Medulla oblongata (tissue), 1 donor: ENCODE data around the gene ANKS3.

Experiments used
- DNase-seq: peaks from one replicate; pipeline ENCODE4 v3.0.0-alpha.2; 2015; ENCODE audit errors: extremely low spot score

Gene ANKS3

GRCh38 chr16:4685776-4686496, 48.1 kb downstream of the ANKS3 start:
- DNase-seq: no peak

- no peak for DNase-seq
These were observed 48.8 kb downstream of the ANKS3 start for GRCh38 chr16:4685292-4685691.

- no peak for DNase-seq
These were observed 49.3 kb downstream of the ANKS3 start for GRCh38 chr16:4684763-4685162.

GRCh38 chr16:4684058-4684715, 49.9 kb downstream of the ANKS3 start:
- no peak for DNase-seq

GRCh38 chr16:4683255-4684057, 50.6 kb downstream of the ANKS3 start:
- no peak for DNase-seq

GRCh38 chr16:4682616-4683254, 51.3 kb downstream of the ANKS3 start:
- peak; percentile 62 for DNase-seq

GRCh38 chr16:4682084-4682591, 51.9 kb downstream of the ANKS3 start:
- DNase-seq: no peak

GRCh38 chr16:4681471-4682083, 52.5 kb downstream of the ANKS3 start:
- DNase-seq: no peak

GRCh38 chr16:4680673-4681470, 53.2 kb downstream of the ANKS3 start:
- DNase-seq: no peak

- no peak for DNase-seq
These were observed 54.0 kb downstream of the ANKS3 start for GRCh38 chr16:4679850-4680636.

- no peak for DNase-seq
These were observed 54.8 kb downstream of the ANKS3 start for GRCh38 chr16:4679156-4679849.

GRCh38 chr16:4678596-4678995, 55.5 kb downstream of the ANKS3 start:
- no peak for DNase-seq

GRCh38 chr16:4677994-4678393, 56.1 kb downstream of the ANKS3 start:
- DNase-seq: no peak

- peak; percentile 74 for DNase-seq
These were observed 56.7 kb downstream of the ANKS3 start for GRCh38 chr16:4677390-4677789.

- no peak for DNase-seq
These were observed 57.2 kb downstream of the ANKS3 start for GRCh38 chr16:4676831-4677230.

GRCh38 chr16:4675864-4676786, 57.9 kb downstream of the ANKS3 start:
- DNase-seq: no peak

- DNase-seq: no peak
These were observed 59.0 kb downstream of the ANKS3 start for GRCh38 chr16:4674926-4675530.
